CD4-positive, CD25-positive, alpha-beta regulatory T cell (primary cell): ENCODE measurements around the gene TINAGL1. TPM values are rescaled to one million over a fixed set of nuclear protein-coding genes. Genes with fewer than 3 reads are reported as not detected.

Experiments
- ATAC-seq, 2 donors: fragments of 150-1000 bp; cut with Tn5 transposase; one replicate each; pipeline ENCODE4 v1.10.0; 2021; ENCODE audit warnings: low read depth in 2 of 2, moderate number of reproducible peaks in 2 of 2, moderate library complexity in 1 of 2
- DNase-seq, 3 donors: peaks; one replicate each; pipeline versions ENCODE4 v3.0.0 to v3.0.0-alpha.2; 2012 to 2022; ENCODE audit warnings: mixed read lengths in 1 of 3
- H3K27ac ChIP-seq: one replicate; pipeline ENCODE4 v1.7.0; 2013; ENCODE audit warnings: mild to moderate bottlenecking, low read length; ENCODE audit not compliant: insufficient read depth, poor library complexity, severe bottlenecking
- H3K27me3 ChIP-seq: one replicate; pipeline ENCODE4 v1.7.0; 2013; ENCODE audit warnings: low read length; ENCODE audit not compliant: control insufficient read depth, insufficient read depth
- H3K36me3 ChIP-seq: one replicate; pipeline ENCODE4 v1.7.0; 2013; ENCODE audit warnings: mild to moderate bottlenecking, low read length, moderate library complexity; ENCODE audit not compliant: control insufficient read depth, insufficient read depth
- H3K4me1 ChIP-seq: 2 replicates; pipeline ENCODE4 v1.7.0; 2013; ENCODE audit warnings: mild to moderate bottlenecking, low read length; ENCODE audit not compliant: insufficient read depth, control insufficient read depth, poor library complexity, severe bottlenecking
- H3K4me3 ChIP-seq: one replicate; pipeline ENCODE4 v1.7.0; 2013; ENCODE audit warnings: low read depth, mild to moderate bottlenecking, low read length, moderate library complexity
- H3K9me3 ChIP-seq, 2 experiments: 1 replicate in 1 of 2; 2 replicates in 1 of 2; pipeline ENCODE4 v1.7.0; 2013; ENCODE audit warnings: low read length in 2 of 2, mild to moderate bottlenecking in 1 of 2, moderate library complexity in 1 of 2; ENCODE audit not compliant: control insufficient read depth in 2 of 2
- H3K27ac Mint-ChIP-seq, 3 donors: one replicate each; pipeline ENCODE4 v1.8.0; 2020 to 2022; ENCODE audit warnings: mild to moderate bottlenecking in 3 of 3, mixed read lengths in 3 of 3, moderate library complexity in 2 of 3
- H3K27me3 Mint-ChIP-seq: one replicate; pipeline ENCODE4 v1.8.0; 2022; ENCODE audit warnings: mild to moderate bottlenecking, mixed read lengths
- H3K36me3 Mint-ChIP-seq: one replicate; pipeline ENCODE4 v1.8.0; 2020; ENCODE audit warnings: mixed read lengths
- H3K4me1 Mint-ChIP-seq, 4 donors: one replicate each; pipeline ENCODE4 v1.8.0; 2020 to 2022; ENCODE audit warnings: mixed read lengths in 4 of 4, mild to moderate bottlenecking in 1 of 4
- H3K4me3 Mint-ChIP-seq, 4 donors: one replicate each; pipeline ENCODE4 v1.8.0; 2020 to 2022; ENCODE audit warnings: mild to moderate bottlenecking in 4 of 4, mixed read lengths in 4 of 4, moderate library complexity in 3 of 4
- H3K9me3 Mint-ChIP-seq, 7 donors: one replicate each; pipeline ENCODE4 v1.8.0; 2020 to 2022; ENCODE audit warnings: mixed read lengths in 7 of 7, mild to moderate bottlenecking in 3 of 7, moderate library complexity in 2 of 7
- polyA plus RNA-seq, 4 donors: library from polyadenylated mRNA; unstranded; fragments of 300-500 nt; fragmentation: Illumina TruSeq; gene quantifications; one replicate each; pipeline ENCODE4 v1.2.3, GENCODE V29; 2021
- total RNA-seq: library from RNA; stranded (reverse); gene quantifications from one replicate; pipeline ENCODE4 v1.2.3, GENCODE V29; 2022

Gene TINAGL1
- total and polyA plus RNA-seq, 5 donors from 2014 or later = not detected

- Histone ChIP-seq H3K9me3 (no peaks in the 10 kb centered on the region), H3K4me3 (no peak overlapping the region), H3K36me3 (no peaks in the 10 kb centered on the region), H3K27me3 (peaks cover 5% of the 10 kb centered on the region), H3K4me1 (peaks cover 7% of the 10 kb centered on the region), H3K27ac (no peak overlapping the region)
- H3K4me3 Mint-ChIP-seq = peak overlapping the region in 1 of 4 donors; percentile 10
- no peak overlapping the region for H3K27ac Mint-ChIP-seq
- H3K36me3 Mint-ChIP-seq = no peaks in the 10 kb centered on the region
- H3K9me3 Mint-ChIP-seq = no peaks in the 10 kb centered on the region
- H3K27me3 Mint-ChIP-seq = peaks cover 11% of the 10 kb centered on the region
- peaks cover 0 to 4% (median under 1%) of the 10 kb centered on the region in 4 donors for H3K4me1 Mint-ChIP-seq
- peak in 2 of 3 donors; percentile 7 to 42 for DNase-seq
- ATAC-seq = peak in 1 of 2 donors; percentile 57
Observed at GRCh38 chr1:31587720-31588423, 11.6 kb downstream of the TINAGL1 start.

DNA sequence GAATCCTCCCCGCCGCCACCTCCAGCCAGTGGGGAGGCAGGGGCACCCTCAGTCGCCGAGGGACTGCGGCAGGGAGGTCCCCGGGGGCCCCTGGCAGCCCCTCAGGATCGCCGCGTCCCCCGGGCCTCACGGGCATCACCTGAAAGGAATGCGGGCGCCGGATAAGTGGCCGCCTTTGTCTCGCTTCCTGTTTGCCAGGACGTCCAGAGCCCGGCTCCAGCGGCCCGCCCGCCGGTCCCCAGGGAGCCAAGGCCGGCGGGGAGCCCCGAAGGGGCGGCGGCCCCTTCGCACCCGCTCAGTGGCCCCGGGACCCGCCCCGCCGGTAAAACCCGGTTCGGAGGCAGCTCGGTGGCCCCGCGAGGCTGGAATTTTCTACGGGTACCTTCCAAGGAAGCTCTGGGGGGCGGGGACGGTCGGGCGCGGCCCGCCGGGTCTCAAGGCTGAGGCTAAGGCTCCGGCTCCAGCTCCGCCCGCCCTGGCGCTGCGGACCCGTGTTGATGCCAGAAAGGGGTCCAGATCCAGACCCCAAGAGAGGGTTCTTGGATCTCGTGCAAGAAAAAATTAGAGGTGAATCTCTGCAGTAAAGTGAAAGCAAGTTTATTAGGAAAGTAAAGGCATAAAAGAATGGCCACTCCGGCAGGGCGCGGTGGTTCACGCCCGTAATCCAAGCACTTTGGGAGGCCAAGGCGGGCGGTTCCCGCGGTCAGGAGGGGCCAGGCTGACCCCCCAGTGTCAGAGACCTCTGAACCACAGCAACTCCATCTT lies 12.6 kb downstream of the TINAGL1 start:
- Histone ChIP-seq H3K4me1 (peaks cover 7% of the 10 kb centered on the region), H3K9me3 (no peaks in the 10 kb centered on the region), H3K27me3 (peaks cover 5% of the 10 kb centered on the region), H3K4me3 (no peak overlapping the region), H3K36me3 (no peaks in the 10 kb centered on the region), H3K27ac (no peak overlapping the region)
- Mint-ChIP-seq H3K4me1 (peaks cover 0 to 4% (median under 1%) of the 10 kb centered on the region in 4 donors), H3K4me3 (no peak overlapping the region), H3K9me3 (no peaks in the 10 kb centered on the region), H3K27me3 (peaks cover 11% of the 10 kb centered on the region), H3K27ac (no peak overlapping the region), H3K36me3 (no peaks in the 10 kb centered on the region)
- ATAC-seq (no peak), DNase-seq (no peak)

DNA sequence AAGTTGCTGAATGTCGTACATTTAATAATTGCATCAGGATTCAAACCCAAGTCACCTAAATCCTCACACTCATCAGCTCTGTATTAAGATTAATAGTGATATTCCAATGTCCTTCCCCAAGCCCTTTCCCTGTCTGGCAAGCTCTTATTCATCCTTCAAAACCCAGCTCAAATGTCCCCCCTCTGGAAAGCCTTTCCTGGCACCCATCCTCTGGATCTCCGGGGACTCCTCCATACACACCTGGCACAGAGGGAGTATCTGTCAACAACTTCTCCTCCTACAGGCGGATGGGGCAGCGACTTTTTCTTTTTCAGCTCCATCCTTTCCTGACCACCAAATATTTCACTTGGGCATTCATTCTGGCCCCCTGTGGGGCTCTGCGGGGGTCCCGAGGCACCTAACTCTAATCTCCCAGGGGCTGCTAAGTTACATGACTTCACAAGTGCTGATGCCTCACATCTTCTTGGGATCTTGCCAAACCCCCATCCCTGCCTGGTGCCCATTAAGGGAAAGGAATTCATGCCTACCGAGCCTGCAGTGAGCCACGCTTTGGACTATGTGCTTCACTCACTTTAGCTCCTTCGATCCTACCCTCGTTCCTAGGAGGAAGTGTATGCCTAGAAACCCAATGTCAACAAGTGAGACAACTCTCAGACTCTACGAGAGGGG lies 15.2 kb downstream of the TINAGL1 start:
- Histone ChIP-seq H3K36me3 (no peaks in the 10 kb centered on the region), H3K4me1 (peaks cover 7% of the 10 kb centered on the region), H3K9me3 (no peaks in the 10 kb centered on the region), H3K4me3 (no peak overlapping the region), H3K27ac (no peak overlapping the region), H3K27me3 (peaks cover 5% of the 10 kb centered on the region)
- DNase-seq (no peak), ATAC-seq (no peak)
- H3K9me3 Mint-ChIP-seq = no peaks in the 10 kb centered on the region
- H3K4me1 Mint-ChIP-seq = peaks cover 0 to 4% (median under 1%) of the 10 kb centered on the region in 4 donors
- no peaks in the 10 kb centered on the region for H3K36me3 Mint-ChIP-seq
- no peak overlapping the region for H3K27ac Mint-ChIP-seq
- H3K27me3 Mint-ChIP-seq = peaks cover 11% of the 10 kb centered on the region
- H3K4me3 Mint-ChIP-seq = no peak overlapping the region

DNA sequence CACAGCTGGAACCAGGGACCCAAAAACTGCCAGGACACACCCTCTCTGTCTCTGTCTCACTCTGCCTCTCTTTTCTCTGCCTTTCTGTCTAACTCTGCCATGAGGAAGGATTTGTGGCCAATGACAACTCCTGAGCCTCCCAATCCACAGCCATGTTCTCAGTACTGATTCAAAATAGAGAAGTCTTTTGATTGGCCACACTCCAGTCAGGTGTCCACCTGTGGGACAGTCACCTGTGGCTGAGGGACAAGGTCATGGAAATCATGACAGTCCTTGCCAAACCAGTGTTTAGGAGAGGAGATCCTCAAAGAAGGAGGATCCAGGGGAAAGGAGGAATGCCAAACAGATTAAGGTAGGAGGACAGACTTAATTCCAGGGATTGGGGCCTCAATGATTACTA lies 15.8 kb downstream of the TINAGL1 start:
- H3K9me3 Mint-ChIP-seq = no peaks in the 10 kb centered on the region
- Histone ChIP-seq H3K36me3 (no peaks in the 10 kb centered on the region), H3K27ac (no peak overlapping the region), H3K27me3 (peaks cover 5% of the 10 kb centered on the region), H3K4me1 (peaks cover 7% of the 10 kb centered on the region), H3K4me3 (no peak overlapping the region), H3K9me3 (no peaks in the 10 kb centered on the region)
- H3K27me3 Mint-ChIP-seq = peaks cover 11% of the 10 kb centered on the region
- no peak overlapping the region for H3K4me3 Mint-ChIP-seq
- ATAC-seq = no peak
- no peaks in the 10 kb centered on the region for H3K36me3 Mint-ChIP-seq
- no peak overlapping the region for H3K27ac Mint-ChIP-seq
- DNase-seq = no peak
- H3K4me1 Mint-ChIP-seq = peaks cover 0 to 4% (median under 1%) of the 10 kb centered on the region in 4 donors

GRCh38 chr1:31593136-31593665 lies 16.9 kb downstream of the TINAGL1 start:
- Mint-ChIP-seq H3K9me3 (no peaks in the 10 kb centered on the region), H3K4me1 (peaks cover 0 to 4% (median under 1%) of the 10 kb centered on the region in 4 donors), H3K27me3 (peaks cover 17% of the 10 kb centered on the region), H3K27ac (no peak overlapping the region), H3K4me3 (no peak overlapping the region), H3K36me3 (no peaks in the 10 kb centered on the region)
- Histone ChIP-seq H3K27ac (no peak overlapping the region), H3K9me3 (no peaks in the 10 kb centered on the region), H3K36me3 (no peaks in the 10 kb centered on the region), H3K4me3 (no peak overlapping the region), H3K27me3 (peaks cover 5% of the 10 kb centered on the region), H3K4me1 (peaks cover 4% of the 10 kb centered on the region)
- DNase-seq = no peak
- ATAC-seq = no peak

- Histone ChIP-seq H3K27ac (no peak overlapping the region), H3K4me3 (no peak overlapping the region), H3K9me3 (no peaks in the 10 kb centered on the region), H3K27me3 (peaks cover 5% of the 10 kb centered on the region), H3K4me1 (peaks cover under 1% of the 10 kb centered on the region), H3K36me3 (no peaks in the 10 kb centered on the region)
- Mint-ChIP-seq H3K4me3 (no peak overlapping the region), H3K27me3 (peaks cover 23% of the 10 kb centered on the region), H3K9me3 (no peaks in the 10 kb centered on the region), H3K36me3 (no peaks in the 10 kb centered on the region), H3K27ac (no peak overlapping the region), H3K4me1 (peaks cover 0 to 4% (median under 1%) of the 10 kb centered on the region in 4 donors)
- DNase-seq = peak; percentile 21 to 66 (median 55)
- ATAC-seq = peak; percentile 55 to 67
Observed at GRCh38 chr1:31593770-31594632, 17.7 kb downstream of the TINAGL1 start.
